NK-92 (cell line): ENCODE measurements around the gene PRR30.

Experiments used
- DNase-seq: peaks from one replicate; lab custom pipeline; 2025; ENCODE audit not compliant: unreplicated experiment; lab: John Stamatoyannopoulos, UW

PRR30 gene

DNA sequence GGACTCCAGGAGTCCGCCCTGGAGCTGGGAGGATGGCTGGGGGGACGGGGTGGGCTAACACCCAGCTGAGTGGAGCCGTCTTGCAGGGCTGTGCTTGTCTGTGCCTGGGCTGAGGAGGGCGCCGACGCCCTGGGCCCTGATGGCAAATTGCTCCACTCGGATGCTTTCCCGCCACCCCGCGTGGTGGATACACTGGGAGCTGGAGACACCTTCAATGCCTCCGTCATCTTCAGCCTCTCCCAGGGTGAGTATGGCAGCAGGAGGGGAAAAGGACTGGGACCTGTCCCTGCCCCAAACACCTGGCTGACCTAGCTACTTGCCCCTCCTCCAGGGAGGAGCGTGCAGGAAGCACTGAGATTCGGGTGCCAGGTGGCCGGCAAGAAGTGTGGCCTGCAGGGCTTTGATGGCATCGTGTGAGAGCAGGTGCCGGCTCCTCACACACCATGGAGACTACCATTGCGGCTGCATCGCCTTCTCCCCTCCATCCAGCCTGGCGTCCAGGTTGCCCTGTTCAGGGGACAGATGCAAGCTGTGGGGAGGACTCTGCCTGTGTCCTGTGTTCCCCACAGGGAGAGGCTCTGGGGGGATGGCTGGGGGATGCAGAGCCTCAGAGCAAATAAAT lies 39.8 kb downstream of the PRR30 start:
- no peak for DNase-seq

DNA sequence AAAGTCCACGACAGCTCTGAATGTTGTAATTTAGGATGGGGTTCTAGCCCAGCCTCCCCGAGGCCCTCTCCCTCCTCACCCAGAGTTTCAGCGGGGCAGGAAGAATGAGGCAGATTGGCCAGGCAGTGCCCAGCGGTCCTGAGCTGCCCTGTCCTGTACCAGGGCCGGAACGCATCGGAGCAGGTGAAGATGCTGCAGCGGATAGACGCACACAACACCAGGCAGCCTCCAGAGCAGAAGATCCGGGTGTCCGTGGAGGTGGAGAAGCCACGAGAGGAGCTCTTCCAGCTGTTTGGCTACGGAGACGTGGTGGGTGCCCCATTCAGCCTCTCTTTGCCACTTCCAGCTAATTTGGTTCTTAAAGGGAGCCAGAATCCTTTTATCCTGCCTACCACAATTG lies 41.9 kb downstream of the PRR30 start:
- DNase-seq: no peak

DNA sequence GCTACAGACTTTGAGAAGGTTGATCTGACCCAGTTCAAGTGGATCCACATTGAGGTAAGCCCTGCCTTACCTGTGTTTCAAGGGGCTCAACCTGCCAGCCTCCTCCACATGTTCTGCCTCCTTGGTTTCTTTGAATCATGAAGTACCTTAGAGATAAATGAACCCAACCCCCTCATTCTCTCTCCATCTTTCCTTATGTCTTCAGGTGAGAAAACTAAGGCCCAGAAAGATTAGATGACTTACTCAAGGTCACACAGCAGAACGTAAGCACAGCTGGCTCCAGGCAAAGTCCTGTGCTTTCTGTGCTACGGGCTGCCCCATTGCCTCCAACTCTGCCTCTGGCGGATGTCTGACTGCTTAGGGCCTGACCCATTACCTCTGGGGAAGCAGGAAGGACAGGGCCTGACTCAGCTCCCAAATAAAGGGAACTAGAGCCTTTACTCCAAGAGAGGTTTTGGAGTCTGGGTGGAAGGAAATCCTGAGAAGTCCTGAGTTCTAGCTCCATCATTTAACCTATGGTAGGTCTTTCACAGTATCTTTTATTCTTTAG lies 42.4 kb downstream of the PRR30 start:
- DNase-seq: no peak

DNA sequence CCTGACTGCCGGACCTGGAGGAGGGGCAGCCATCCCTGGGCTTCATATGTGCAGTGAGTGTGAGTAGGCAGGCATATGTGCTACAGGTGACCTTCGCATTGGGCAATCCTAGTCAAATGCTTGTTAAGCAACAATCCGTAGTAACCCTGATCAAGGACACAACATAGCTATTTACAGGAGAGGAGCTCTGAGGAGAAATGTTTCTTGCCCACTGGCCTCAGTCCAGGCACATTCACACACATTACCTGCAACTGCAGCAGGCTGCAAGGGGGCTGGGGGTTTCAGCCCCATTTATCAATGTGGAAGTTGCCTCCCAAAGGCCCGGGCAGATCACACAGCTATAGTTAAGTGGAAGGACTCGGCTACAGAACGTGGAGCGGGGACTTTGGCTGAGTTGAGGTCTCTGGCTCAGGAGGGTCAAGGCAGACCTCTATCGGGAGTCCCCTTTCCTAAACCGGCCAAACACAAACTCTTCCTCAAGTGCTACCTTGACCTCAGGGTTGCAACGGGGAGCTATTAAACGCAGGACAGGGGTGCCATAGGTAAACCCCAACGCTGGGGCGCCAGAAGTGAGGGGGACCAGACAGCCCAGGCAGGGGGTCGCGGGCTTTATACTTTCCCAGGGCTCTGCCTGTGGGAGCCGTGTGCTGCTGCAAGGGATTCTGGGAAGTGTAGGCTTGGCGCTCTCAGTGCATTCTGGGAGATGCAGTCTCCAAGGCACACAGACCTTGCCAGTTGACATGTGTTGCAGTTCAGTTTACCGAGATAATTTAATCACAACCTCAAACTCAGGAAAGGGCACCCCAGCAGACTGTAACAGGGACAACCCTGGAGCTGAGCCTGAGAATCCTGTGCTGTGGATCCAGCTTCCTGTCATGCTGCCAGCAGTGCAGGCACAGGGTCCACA lies 43.2 kb downstream of the PRR30 start:
- DNase-seq: no peak

DNA sequence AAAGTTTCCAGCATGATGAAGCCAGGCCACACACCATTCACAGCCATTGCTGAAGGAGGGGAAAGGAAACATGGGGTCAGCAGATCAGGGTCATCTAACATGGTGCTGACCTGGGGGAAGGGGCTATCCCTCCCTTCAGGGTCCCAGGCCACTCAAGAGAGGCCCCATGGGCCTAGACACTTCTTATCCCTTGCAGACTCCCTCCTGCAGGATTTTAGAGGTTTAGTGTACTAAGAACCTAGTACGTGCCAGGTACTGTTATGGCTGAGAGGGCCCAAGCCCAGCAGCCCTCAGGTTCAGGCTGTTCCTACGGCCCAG lies 43.8 kb downstream of the PRR30 start:
- no peak for DNase-seq

DNA sequence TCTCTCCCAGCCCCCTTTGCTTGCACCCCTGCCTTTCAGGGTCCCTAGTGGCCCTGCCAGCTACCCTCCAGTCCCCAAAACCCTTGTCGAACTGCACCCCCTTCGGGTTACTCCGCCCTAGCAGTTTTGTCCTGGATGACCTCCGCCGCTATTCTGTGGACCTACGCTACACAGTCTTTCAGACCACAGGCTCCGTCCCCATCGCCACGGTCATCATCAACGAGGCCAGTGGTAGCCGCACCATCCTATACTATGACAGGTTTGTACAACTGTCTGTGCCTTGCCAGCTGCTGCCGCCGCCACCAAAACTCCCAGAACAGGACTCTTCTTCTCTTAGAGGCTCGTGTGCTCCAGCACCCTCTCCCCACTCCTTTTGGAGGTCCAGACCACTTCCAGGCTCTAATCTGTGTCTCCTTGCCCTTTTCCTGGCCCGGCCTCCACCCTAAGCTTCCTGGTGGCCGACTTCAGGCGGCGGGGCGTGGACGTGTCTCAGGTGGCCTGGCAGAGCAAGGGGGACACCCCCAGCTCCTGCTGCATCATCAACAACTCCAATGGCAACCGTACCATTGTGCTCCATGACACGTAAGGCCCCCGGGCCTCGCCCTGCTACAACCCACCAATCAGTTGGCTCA lies 44.7 kb downstream of the PRR30 start:
- DNase-seq: no peak

DNA sequence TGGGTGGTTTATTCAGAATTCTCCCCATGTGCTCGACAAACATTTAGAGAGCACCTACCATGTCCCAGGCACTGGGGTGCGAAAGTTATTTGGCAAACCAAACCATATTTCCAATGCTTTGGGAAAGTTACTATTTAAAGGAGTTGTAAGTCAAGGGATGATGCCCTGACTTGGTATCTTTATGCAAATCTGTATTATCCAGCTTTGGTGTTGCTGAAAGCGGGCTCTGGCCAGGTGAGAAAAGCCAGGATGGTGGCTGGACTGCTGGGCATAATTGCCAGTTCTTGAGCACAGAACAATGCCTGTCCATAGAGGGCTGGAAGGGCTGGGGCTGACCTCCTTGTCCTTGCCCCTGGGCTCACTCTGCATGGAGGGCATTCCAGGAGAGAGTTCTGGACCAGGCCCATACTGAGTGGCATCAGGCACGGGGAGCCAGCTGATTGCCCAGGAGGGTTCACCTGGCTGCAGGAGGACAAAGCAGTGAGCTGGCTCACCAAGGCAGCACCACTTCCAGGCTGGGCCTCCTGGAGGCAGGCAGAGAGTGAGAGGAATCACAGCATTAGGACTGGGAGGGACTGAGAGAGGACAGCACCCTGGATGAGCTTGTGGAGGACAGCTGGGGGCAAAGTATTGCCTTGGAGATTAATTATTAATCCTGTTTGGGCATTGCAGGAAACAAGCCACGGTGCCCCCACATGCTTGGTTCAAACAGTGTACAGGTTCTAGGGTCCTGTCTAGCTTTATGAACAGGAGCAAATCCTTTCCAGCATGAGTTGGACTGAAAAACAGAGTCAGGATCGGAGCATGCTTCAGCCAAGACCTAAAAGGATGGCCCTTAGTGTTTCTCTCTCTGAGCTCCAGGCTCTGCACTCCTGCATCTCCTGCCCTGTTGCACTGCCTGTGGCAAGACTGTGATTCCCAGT lies 45.5 kb downstream of the PRR30 start:
- no peak for DNase-seq

DNA sequence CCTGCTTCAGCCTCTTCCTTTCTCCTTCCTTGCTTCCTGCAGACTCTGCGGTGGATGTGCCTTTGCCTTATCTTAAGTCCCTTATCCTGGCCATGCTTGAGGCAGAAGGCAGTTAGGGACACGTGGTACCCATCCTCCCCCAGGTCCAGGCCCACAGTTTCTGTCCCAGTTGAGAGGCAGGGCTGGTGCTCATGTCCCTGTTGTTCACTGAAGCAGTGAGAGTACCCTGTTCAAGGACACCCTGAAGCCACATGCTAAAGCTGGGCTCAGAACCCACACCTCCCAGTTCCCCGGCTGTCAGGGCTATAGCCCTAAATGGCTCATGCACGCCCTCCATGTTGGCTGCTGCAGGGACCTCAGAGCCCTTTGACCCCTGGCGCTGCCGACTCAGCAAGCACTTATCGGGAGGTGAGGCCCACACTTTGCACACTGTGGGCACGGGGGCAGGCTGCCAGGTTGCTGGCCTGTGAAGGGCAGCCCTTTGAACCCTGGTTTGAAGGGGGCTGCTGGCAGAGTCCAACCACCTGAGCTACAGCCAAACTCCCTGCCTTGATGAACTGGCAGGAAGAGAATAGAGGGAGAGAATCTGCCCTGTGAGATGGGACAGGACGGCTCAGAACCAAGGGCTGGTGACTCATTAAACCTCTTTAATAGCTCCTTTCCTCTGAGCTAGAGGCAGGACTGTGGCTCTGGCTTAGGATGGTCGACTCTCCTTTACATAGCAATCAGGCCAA lies 46.3 kb downstream of the PRR30 start:
- DNase-seq: no peak

DNA sequence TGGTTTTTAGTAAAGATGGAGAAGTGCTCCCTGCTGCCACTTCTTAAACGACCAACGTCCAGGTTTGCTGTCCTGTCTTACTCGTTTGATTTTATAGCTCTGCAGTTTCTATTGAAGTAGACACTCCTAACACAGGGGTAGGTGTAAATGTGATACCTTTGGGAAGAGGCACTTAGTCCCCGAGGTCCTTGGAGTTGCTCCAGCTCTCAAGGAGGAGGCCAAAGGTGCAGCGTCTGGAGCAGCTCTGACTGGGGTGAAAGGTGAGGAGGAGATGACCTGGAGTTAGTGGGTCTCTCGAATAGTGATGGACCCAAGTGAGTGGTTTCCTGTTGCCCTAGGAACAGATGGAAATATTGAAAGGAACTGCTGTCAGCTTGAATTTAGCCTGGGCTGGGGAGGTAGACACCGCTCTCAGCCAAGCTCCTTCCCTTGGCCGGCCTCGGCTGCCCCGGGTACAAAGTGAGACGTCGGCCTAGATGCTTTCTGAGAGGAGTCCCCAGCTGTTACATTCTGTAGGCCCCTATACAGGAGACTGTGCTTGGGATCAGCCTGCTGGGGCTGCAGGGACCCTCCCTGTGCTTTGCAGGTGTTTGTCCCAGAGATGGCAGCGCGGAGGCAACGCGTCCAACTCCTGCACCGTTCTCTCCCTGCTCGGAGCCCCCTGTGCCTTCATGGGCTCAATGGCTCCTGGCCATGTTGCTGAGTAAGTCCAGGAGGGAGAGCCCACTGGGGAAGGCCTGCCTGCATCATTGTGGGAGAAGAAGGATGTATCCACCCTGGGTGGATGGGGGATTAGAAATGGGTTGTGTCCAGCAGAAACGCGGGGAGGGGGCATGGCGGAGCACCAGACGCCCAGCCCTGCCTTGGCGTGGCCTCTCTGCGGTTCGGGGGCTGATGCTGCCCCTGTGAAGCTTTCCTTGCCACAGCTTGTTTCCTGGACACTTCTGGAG lies 47.2 kb downstream of the PRR30 start:
- DNase-seq: no peak

DNA sequence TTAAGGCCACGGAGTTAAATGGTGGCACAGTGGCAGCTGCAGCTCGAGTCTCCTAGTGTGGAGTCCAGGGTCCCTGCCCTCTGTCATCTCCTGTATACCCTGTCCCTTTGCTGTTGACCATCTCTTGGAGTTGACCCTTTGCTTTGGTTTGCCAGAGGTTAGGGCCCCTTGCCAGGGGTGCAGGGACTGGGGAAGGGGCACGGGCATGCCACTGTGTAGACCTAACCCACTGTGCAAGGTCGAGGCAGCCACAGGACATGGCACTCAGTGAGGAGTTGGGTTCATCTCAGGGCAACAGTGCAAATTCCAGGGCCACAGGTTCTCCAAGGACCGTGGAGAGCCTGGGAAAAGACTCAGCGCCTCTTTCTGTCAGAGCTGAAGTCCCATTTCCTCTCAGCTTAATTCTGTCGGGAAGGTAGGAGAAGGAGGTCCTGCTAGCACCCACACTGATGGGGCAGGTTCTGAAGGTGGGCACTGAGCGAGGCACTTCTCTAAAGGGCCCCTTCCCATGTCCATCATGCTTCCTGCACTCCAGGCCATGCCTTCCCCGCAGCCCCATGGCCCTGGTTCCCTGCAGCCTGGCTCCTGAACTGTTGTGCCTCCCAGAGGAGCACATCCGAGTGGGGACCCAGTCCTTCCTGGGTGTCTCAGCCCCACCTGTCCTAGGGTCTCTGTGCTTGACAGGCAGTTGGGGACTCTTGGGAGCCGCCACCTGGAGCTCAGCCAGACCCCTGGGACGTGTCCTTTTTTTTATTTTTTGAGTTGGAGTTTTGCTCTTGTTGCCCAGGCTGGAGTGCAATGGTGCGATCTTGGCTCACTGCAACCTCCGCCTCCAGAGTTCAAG lies 49.9 kb downstream of the PRR30 start:
- DNase-seq: no peak

DNA sequence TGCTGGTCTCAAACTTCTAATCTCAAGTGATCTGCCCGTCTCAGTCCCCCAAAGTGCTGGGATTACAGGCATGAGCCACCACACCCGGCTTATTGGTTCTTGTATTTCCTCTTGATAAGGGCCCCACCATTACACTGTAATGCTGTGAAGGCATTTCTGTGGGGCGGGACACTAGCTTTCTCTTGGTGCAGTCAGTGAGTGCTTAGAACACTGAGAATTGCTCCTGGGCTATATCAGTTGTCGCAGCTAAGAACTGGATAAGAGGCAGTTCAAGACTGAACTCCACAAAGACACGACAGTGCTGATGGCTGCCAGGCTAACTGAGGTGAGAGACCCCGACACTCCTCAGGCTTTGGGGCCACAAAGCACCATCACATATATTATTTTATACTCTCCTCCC lies 50.6 kb downstream of the PRR30 start:
- no peak for DNase-seq

DNA sequence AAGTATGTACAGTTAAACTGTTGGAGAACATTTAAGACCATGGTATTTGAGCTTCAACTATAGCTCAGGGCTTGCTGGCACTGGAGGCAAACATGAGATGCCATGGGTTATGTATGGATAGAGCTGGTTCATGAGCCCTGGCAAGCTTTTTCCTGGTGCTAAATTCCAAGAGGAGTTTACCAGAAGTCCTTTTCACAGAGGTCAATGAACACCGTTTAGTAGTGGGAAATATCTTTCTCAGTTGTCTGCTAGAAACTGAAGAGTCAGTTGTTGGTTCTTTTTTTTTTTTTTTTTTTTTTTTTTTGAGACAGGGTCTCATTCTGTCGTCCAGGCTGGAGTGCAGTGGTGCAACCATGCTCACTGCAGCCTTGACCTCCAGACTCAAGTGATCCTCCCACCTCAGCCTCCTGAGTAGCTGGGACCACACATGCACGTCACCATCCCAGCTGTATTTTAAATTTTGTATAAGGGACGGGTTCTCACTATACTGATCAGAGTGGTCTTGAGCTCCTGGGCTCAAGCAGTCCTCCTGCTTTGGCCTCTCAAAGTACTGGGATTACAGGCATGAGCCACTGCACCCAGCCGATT lies 51.3 kb downstream of the PRR30 start:
- DNase-seq: no peak
